CD8-positive, alpha-beta memory T cell (primary cell): ENCODE data around the gene ACOT6. TPM values are rescaled to one million over a fixed set of nuclear protein-coding genes. Genes with fewer than 3 reads are reported as not detected.

ENCODE experiments used
- CTCF ChIA-PET: fragments of 350-600 bp; sonication (Branson Sonifier 250); formaldehyde crosslinking; loops from one replicate; lab custom pipeline; 2021; ENCODE audit warnings: antibody characterized with exemption; lab: Charles Lee
- POLR2A ChIA-PET: fragments of 350-600 bp; sonication (Branson Sonifier 250); formaldehyde crosslinking; loops from one replicate; lab custom pipeline; 2021; ENCODE audit warnings: antibody characterized with exemption; lab: Charles Lee
- DNase-seq, 5 donors: peaks; one replicate each; pipeline versions ENCODE4 v3.0.0 to v3.0.0-alpha.2; 2020 to 2022; ENCODE audit warnings: mixed read lengths in 1 of 5
- H3K27ac ChIP-seq: one replicate; pipeline ENCODE4 v1.7.0; 2013; ENCODE audit warnings: low read depth, mild to moderate bottlenecking, low read length, moderate library complexity
- H3K27me3 ChIP-seq: 2 replicates; pipeline ENCODE4 v1.7.0; 2013; ENCODE audit warnings: low read length, mild to moderate bottlenecking; ENCODE audit not compliant: insufficient read depth, poor library complexity, severe bottlenecking
- H3K36me3 ChIP-seq: 2 replicates; pipeline ENCODE4 v1.7.0; 2013; ENCODE audit warnings: mild to moderate bottlenecking, low read length, moderate library complexity; ENCODE audit not compliant: insufficient read depth
- H3K4me1 ChIP-seq: 2 replicates; pipeline ENCODE4 v1.7.0; 2013; ENCODE audit warnings: mild to moderate bottlenecking, low read length, moderate library complexity; ENCODE audit not compliant: insufficient read depth
- H3K4me3 ChIP-seq: 2 replicates; pipeline ENCODE4 v1.7.0; 2013; ENCODE audit warnings: mild to moderate bottlenecking, low read length
- H3K9me3 ChIP-seq: 2 replicates; pipeline ENCODE4 v1.7.0; 2013; ENCODE audit warnings: mild to moderate bottlenecking, low read length
- H3K27ac Mint-ChIP-seq, 8 donors: one replicate each; pipeline ENCODE4 v1.8.0; 2020 to 2021; ENCODE audit warnings: mixed read lengths in 8 of 8, mild to moderate bottlenecking in 6 of 8, inconsistent platforms in 3 of 8, moderate library complexity in 3 of 8
- H3K27me3 Mint-ChIP-seq, 2 donors: one replicate each; pipeline ENCODE4 v1.8.0; 2020 to 2021; ENCODE audit warnings: mixed read lengths in 2 of 2, mild to moderate bottlenecking in 1 of 2, moderate library complexity in 1 of 2
- H3K36me3 Mint-ChIP-seq, 3 donors: one replicate each; pipeline ENCODE4 v1.8.0; 2020 to 2021; ENCODE audit warnings: mixed read lengths in 3 of 3, inconsistent platforms in 1 of 3, mild to moderate bottlenecking in 1 of 3
- H3K4me1 Mint-ChIP-seq, 3 donors: one replicate each; pipeline ENCODE4 v1.8.0; 2020 to 2021; ENCODE audit warnings: mixed read lengths in 3 of 3, inconsistent platforms in 1 of 3, mild to moderate bottlenecking in 1 of 3
- H3K4me3 Mint-ChIP-seq, 7 donors: one replicate each; pipeline ENCODE4 v1.8.0; 2020 to 2021; ENCODE audit warnings: mixed read lengths in 7 of 7, mild to moderate bottlenecking in 6 of 7, moderate library complexity in 4 of 7, inconsistent platforms in 2 of 7
- H3K9me3 Mint-ChIP-seq, 5 donors: one replicate each; pipeline ENCODE4 v1.8.0; 2020 to 2022; ENCODE audit warnings: mixed read lengths in 5 of 5, mild to moderate bottlenecking in 3 of 5, moderate library complexity in 2 of 5, inconsistent platforms in 1 of 5
- polyA plus RNA-seq: library from polyadenylated mRNA; unstranded; fragments of 300-500 nt; fragmentation: Illumina TruSeq; gene quantifications from one replicate; pipeline ENCODE4 v1.2.3, GENCODE V29; 2021
- total RNA-seq, 2 experiments: library from RNA; stranded (reverse); gene quantifications; one replicate each; pipeline ENCODE4 v1.2.3, GENCODE V29; 2021

ACOT6 gene
- total and polyA plus RNA-seq, 3 experiments from 2014 or later: not detected

- no peaks in the 10 kb centered on the region for H3K27me3 ChIP-seq
- no peaks in the 10 kb centered on the region for H3K36me3 ChIP-seq
- H3K4me1 ChIP-seq: no peaks in the 10 kb centered on the region
- no peak for DNase-seq
- H3K27ac ChIP-seq: no peak overlapping the region
- Mint-ChIP-seq H3K27me3 (peaks cover 2 to 6% of the 10 kb centered on the region in 2 donors), H3K4me3 (no peak overlapping the region), H3K4me1 (no peaks in the 10 kb centered on the region), H3K9me3 (no peaks in the 10 kb centered on the region), H3K27ac (no peak overlapping the region), H3K36me3 (no peaks in the 10 kb centered on the region)
- POLR2A ChIA-PET: no interaction called here
- CTCF ChIA-PET: no interaction called here
- H3K4me3 ChIP-seq: no peak overlapping the region
- no peaks in the 10 kb centered on the region for H3K9me3 ChIP-seq
These were observed 9.3 kb upstream of the ACOT6 start for GRCh38 chr14:73602994-73603393.

GRCh38 chr14:73606271-73606670 is 6.0 kb upstream of the ACOT6 start:
- DNase-seq: no peak
- ChIA-PET CTCF (no interaction called here), POLR2A (no interaction called here)
- Mint-ChIP-seq H3K36me3 (peaks cover 0 to 4% (median 0%) of the 10 kb centered on the region in 3 donors), H3K27me3 (peaks cover 4 to 12% of the 10 kb centered on the region in 2 donors), H3K9me3 (no peaks in the 10 kb centered on the region), H3K4me3 (peak overlapping the region in 1 of 7 donors; percentile 50), H3K4me1 (no peaks in the 10 kb centered on the region), H3K27ac (no peak overlapping the region)
- Histone ChIP-seq H3K4me1 (no peaks in the 10 kb centered on the region), H3K36me3 (no peaks in the 10 kb centered on the region), H3K9me3 (no peaks in the 10 kb centered on the region), H3K4me3 (no peak overlapping the region), H3K27me3 (no peaks in the 10 kb centered on the region), H3K27ac (no peak overlapping the region)

GRCh38 chr14:73607241-73607640 is 5.1 kb upstream of the ACOT6 start:
- ChIA-PET CTCF (no interaction called here), POLR2A (no interaction called here)
- Mint-ChIP-seq H3K4me1 (no peaks in the 10 kb centered on the region), H3K9me3 (no peaks in the 10 kb centered on the region), H3K36me3 (peaks cover 0 to 4% (median 0%) of the 10 kb centered on the region in 3 donors), H3K27ac (no peak overlapping the region), H3K4me3 (no peak overlapping the region), H3K27me3 (peaks cover 4 to 12% of the 10 kb centered on the region in 2 donors)
- H3K4me1 ChIP-seq: peaks cover 4% of the 10 kb centered on the region
- H3K4me3 ChIP-seq: no peak overlapping the region
- H3K36me3 ChIP-seq: no peaks in the 10 kb centered on the region
- H3K9me3 ChIP-seq: no peaks in the 10 kb centered on the region
- no peak for DNase-seq
- H3K27ac ChIP-seq: no peak overlapping the region
- no peaks in the 10 kb centered on the region for H3K27me3 ChIP-seq

GRCh38 chr14:73610687-73611086 is 1.6 kb upstream of the ACOT6 start:
- POLR2A ChIA-PET: no interaction called here
- CTCF ChIA-PET: no interaction called here
- peak overlapping the region in 3 of 7 donors; percentile 18 to 95 (median 84) for H3K4me3 Mint-ChIP-seq

GRCh38 chr14:73613046-73613383 is 698 bp downstream of the ACOT6 start:
- Mint-ChIP-seq H3K27me3 (peaks cover 2 to 7% of the 10 kb centered on the region in 2 donors), H3K4me3 (peak overlapping the region; percentile 84 to 95 (median 90)), H3K4me1 (peaks cover 0 to 3% (median 0%) of the 10 kb centered on the region in 3 donors), H3K36me3 (peaks cover 0 to 4% (median 0%) of the 10 kb centered on the region in 3 donors), H3K9me3 (no peaks in the 10 kb centered on the region), H3K27ac (peak overlapping the region; percentile 66 to 97 (median 81))
- ChIA-PET POLR2A (interaction anchor here (0.6 to 2.1 kb wide), 14 partner anchors 17 to 564 kb away, joined by 3 to 46 read pairs (median 6); partner anchors contain the start of genes ACOT2, ACOT4 and RIOX1), CTCF (interaction anchor here (0.8 to 1.7 kb wide), 11 partner anchors 13 to 105 kb away, joined by 3 to 16 read pairs (median 4); partner anchors contain the start of genes ACOT2 and ACOT4)
- Histone ChIP-seq H3K27ac (peak overlapping the region; percentile 45), H3K36me3 (no peaks in the 10 kb centered on the region), H3K27me3 (no peaks in the 10 kb centered on the region), H3K9me3 (no peaks in the 10 kb centered on the region), H3K4me3 (peak overlapping the region; percentile 75), H3K4me1 (peaks cover 8% of the 10 kb centered on the region)
- no peak for DNase-seq

More at GRCh38 chr14:73610687-73611086, 1.6 kb upstream of the ACOT6 start:
- H3K27me3 Mint-ChIP-seq: peaks cover 2 to 12% of the 10 kb centered on the region in 2 donors
- peaks cover 8% of the 10 kb centered on the region for H3K4me1 ChIP-seq
- H3K36me3 ChIP-seq: no peaks in the 10 kb centered on the region
- H3K9me3 ChIP-seq: no peaks in the 10 kb centered on the region
- no peaks in the 10 kb centered on the region for H3K9me3 Mint-ChIP-seq
- no peak overlapping the region for H3K4me3 ChIP-seq
- H3K27ac Mint-ChIP-seq: peak overlapping the region in 1 of 8 donors; percentile 60
- no peak overlapping the region for H3K27ac ChIP-seq
- H3K27me3 ChIP-seq: no peaks in the 10 kb centered on the region
- no peak for DNase-seq
- peaks cover 0 to 4% (median 0%) of the 10 kb centered on the region in 3 donors for H3K36me3 Mint-ChIP-seq
- peaks cover 0 to 3% (median 0%) of the 10 kb centered on the region in 3 donors for H3K4me1 Mint-ChIP-seq

- H3K27ac ChIP-seq: no peak overlapping the region
- peak overlapping the region; percentile 75 for H3K4me3 ChIP-seq
- Mint-ChIP-seq H3K9me3 (no peaks in the 10 kb centered on the region), H3K4me1 (peaks cover 0 to 3% (median 0%) of the 10 kb centered on the region in 3 donors), H3K36me3 (peaks cover 0 to under 1% (median 0%) of the 10 kb centered on the region in 3 donors), H3K27me3 (peaks cover 0 to 2% of the 10 kb centered on the region in 2 donors), H3K27ac (peak overlapping the region in 4 of 8 donors; percentile 79 to 91 (median 85)), H3K4me3 (peak overlapping the region; percentile 84 to 95 (median 90))
- no peaks in the 10 kb centered on the region for H3K9me3 ChIP-seq
- CTCF ChIA-PET: interaction anchor here (1.2 to 1.7 kb wide), 8 partner anchors 12 to 105 kb away, joined by 3 to 16 read pairs (median 6); partner anchors contain the start of genes ACOT2 and ACOT4
- H3K36me3 ChIP-seq: no peaks in the 10 kb centered on the region
- no peak for DNase-seq
- no peaks in the 10 kb centered on the region for H3K27me3 ChIP-seq
- H3K4me1 ChIP-seq: peaks cover 8% of the 10 kb centered on the region
- POLR2A ChIA-PET: interaction anchor here (0.9 to 2.1 kb wide), 10 partner anchors 22 to 173 kb away, joined by 4 to 46 read pairs (median 7); partner anchors contain the start of genes ACOT2, ACOT4 and RIOX1
These were observed 1.2 kb downstream of the ACOT6 start for GRCh38 chr14:73613419-73613963.

GRCh38 chr14:73616831-73617230 is 4.5 kb downstream of the ACOT6 start:
- ChIA-PET CTCF (interaction anchor here (0.6 kb wide), 1 partner anchor 59 kb away, joined by 3 read pairs; no protein-coding TSS in a partner anchor), POLR2A (no interaction called here)
- DNase-seq: no peak
- peak overlapping the region in 1 of 8 donors; percentile 52 for H3K27ac Mint-ChIP-seq
- H3K4me1 ChIP-seq: peaks cover 8% of the 10 kb centered on the region
- no peaks in the 10 kb centered on the region for H3K27me3 Mint-ChIP-seq
- H3K36me3 Mint-ChIP-seq: no peaks in the 10 kb centered on the region
- H3K9me3 ChIP-seq: no peaks in the 10 kb centered on the region
- no peaks in the 10 kb centered on the region for H3K27me3 ChIP-seq
- H3K36me3 ChIP-seq: no peaks in the 10 kb centered on the region
- peaks cover 0 to 3% (median 0%) of the 10 kb centered on the region in 3 donors for H3K4me1 Mint-ChIP-seq
- no peak overlapping the region for H3K4me3 ChIP-seq
- H3K4me3 Mint-ChIP-seq: no peak overlapping the region
- no peak overlapping the region for H3K27ac ChIP-seq
- H3K9me3 Mint-ChIP-seq: no peaks in the 10 kb centered on the region

- H3K36me3 Mint-ChIP-seq: no peaks in the 10 kb centered on the region
- no peak overlapping the region for H3K27ac Mint-ChIP-seq
- H3K27me3 ChIP-seq: no peaks in the 10 kb centered on the region
- no peaks in the 10 kb centered on the region for H3K9me3 Mint-ChIP-seq
- no peak overlapping the region for H3K4me3 ChIP-seq
- peaks cover 0 to 4% of the 10 kb centered on the region in 2 donors for H3K27me3 Mint-ChIP-seq
- no peak overlapping the region for H3K27ac ChIP-seq
- ChIA-PET CTCF (interaction anchor here (1.0 kb wide), 1 partner anchor 109 kb away, joined by 3 read pairs; no protein-coding TSS in a partner anchor), POLR2A (no interaction called here)
- H3K36me3 ChIP-seq: no peaks in the 10 kb centered on the region
- no peaks in the 10 kb centered on the region for H3K4me1 ChIP-seq
- no peak overlapping the region for H3K4me3 Mint-ChIP-seq
- no peaks in the 10 kb centered on the region for H3K9me3 ChIP-seq
- no peaks in the 10 kb centered on the region for H3K4me1 Mint-ChIP-seq
- no peak for DNase-seq
These were observed 7.2 kb downstream of the ACOT6 start for GRCh38 chr14:73619524-73619923.
